Esophagus squamous epithelium (tissue), 5 donors: ENCODE results near the gene DYNC1I1. TPM values are rescaled to one million over a fixed set of nuclear protein-coding genes. Genes with fewer than 3 reads are reported as not detected.

Experiments
- DNase-seq: peaks from one replicate; lab custom pipeline; 2025; lab: John Stamatoyannopoulos, UW
- H3K27ac ChIP-seq, 4 donors: fragments of 200-600 bp; sonication (generic); one replicate each; pipeline ENCODE4 v1.5.1; 2016 to 2019; ENCODE audit warnings: mild to moderate bottlenecking in 1 of 4
- H3K27me3 ChIP-seq, 4 donors: fragments of 200-600 bp; sonication (generic); 1 replicate in 3 of 4; 2 replicates in 1 of 4; pipeline versions ENCODE4 v1.5.1 to v1.6.0; 2017 to 2021; ENCODE audit warnings: antibody characterized with exemption in 1 of 4
- H3K36me3 ChIP-seq, 3 donors: fragments of 200-600 bp; sonication (generic); one replicate each; pipeline ENCODE4 v1.5.1; 2016 to 2019
- H3K4me1 ChIP-seq, 3 donors: fragments of 200-600 bp; sonication (generic); one replicate each; pipeline ENCODE4 v1.5.1; 2017 to 2019
- H3K4me3 ChIP-seq, 4 donors: fragments of 200-600 bp; sonication (generic); 1 replicate in 3 of 4; 2 replicates in 1 of 4; pipeline ENCODE4 v1.5.1; 2016 to 2019; ENCODE audit warnings: mild to moderate bottlenecking in 2 of 4, moderate library complexity in 1 of 4
- H3K9me3 ChIP-seq, 3 donors: fragments of 200-600 bp; sonication (generic); one replicate each; pipeline ENCODE4 v1.5.1; 2016 to 2019
- POLR2A ChIP-seq, 4 donors: fragments of 450-650 bp; IDR thresholded peaks; one replicate each; pipeline ENCODE4 v1.6.1; 2017; ENCODE audit warnings: antibody characterized with exemption in 4 of 4, mild to moderate bottlenecking in 4 of 4, moderate library complexity in 3 of 4
- WGBS, 2 donors: methylation state at CpG; one replicate each; pipeline ENCODE4 v1.1.5; 2018; 5-methylcytosine and 5-hydroxymethylcytosine counted together
- intact Hi-C: fragments of 100-400 bp; cut with DNase I; formaldehyde crosslinking; loops from one replicate; pipeline ENCODE4 v1.15.0; 2022
- total RNA-seq, 4 donors: library from RNA; depleted of rRNA; stranded (reverse); fragments of >200 nt; gene quantifications; one replicate each; pipeline ENCODE4 v1.1.0, GENCODE V29; 2016
- TF ChIP-seq, protein P1 (sequence below), 6 experiments: fragments of 450-650 bp in 4 of 6; fragments of 200-600 bp in 2 of 6; sonication (generic) in 2 of 6; IDR thresholded peaks; one replicate each; pipeline ENCODE4 v1.5.1; 2016 to 2019; ENCODE audit warnings: antibody characterized with exemption in 6 of 6, mild to moderate bottlenecking in 4 of 6, moderate library complexity in 4 of 6
- donor health status: DM: yes; HTN: yes; CAD: no.

Gene DYNC1I1
- total RNA-seq, 4 donors from 2014 or later: 2.0 to 8.0 (median 2.4) TPM

DNA sequence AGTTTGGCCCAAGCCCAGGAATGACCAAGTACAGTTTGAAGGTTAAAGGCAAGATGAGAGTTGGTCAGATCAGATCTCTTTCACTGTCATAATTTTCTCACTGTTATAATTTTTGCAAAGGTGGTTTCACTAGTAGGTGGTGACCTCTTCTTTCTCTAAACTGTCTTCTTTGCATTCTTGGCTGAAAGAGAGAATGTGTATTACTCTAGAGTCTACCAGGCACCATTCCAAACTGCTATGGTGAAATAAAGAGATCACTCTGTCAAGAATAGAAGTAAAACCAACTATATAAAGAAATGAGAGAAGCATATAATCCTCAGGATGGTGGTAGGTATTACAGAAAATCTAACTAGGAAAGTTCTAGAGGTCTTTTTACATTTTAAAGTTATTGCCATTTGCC is 72.7 kb downstream of the DYNC1I1 start:
- H3K4me3 ChIP-seq: no peak overlapping the region
- no peaks in the 10 kb centered on the region for H3K27me3 ChIP-seq
- no peak overlapping the region for H3K27ac ChIP-seq
- H3K4me1 ChIP-seq: no peaks in the 10 kb centered on the region
- intact Hi-C loops: no loop called here
- DNase-seq: no peak
- no peaks in the 10 kb centered on the region for H3K9me3 ChIP-seq
- no peak for TF ChIP-seq POLR2A (IDR thresholded peaks at IDR 0.05)
- TF ChIP-seq, protein P1, sequence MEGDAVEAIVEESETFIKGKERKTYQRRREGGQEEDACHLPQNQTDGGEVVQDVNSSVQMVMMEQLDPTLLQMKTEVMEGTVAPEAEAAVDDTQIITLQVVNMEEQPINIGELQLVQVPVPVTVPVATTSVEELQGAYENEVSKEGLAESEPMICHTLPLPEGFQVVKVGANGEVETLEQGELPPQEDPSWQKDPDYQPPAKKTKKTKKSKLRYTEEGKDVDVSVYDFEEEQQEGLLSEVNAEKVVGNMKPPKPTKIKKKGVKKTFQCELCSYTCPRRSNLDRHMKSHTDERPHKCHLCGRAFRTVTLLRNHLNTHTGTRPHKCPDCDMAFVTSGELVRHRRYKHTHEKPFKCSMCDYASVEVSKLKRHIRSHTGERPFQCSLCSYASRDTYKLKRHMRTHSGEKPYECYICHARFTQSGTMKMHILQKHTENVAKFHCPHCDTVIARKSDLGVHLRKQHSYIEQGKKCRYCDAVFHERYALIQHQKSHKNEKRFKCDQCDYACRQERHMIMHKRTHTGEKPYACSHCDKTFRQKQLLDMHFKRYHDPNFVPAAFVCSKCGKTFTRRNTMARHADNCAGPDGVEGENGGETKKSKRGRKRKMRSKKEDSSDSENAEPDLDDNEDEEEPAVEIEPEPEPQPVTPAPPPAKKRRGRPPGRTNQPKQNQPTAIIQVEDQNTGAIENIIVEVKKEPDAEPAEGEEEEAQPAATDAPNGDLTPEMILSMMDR (IDR thresholded peaks at IDR 0.05): no peak
- no peaks in the 10 kb centered on the region for H3K36me3 ChIP-seq

DNA sequence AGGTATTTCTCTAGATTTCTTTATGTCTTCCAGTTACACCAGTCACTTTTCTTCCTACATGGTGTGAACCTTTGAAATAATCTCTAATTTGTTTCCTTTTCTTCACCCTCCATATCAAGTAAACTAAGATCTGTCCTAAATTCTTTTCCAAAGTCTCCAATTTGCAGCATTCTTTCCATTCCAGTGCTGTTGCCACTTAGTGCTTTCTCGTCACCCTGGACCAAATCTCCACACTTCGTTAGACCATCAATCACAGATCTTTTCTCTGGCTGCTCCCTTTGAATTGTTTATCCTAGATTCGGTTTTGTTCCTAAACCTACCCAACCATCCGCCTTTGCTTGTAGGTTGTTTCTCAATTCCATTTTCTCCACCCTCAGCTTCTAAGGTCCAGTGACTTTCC is 74.7 kb downstream of the DYNC1I1 start:
- Histone ChIP-seq H3K4me3 (no peak overlapping the region), H3K36me3 (no peaks in the 10 kb centered on the region), H3K27me3 (no peaks in the 10 kb centered on the region), H3K27ac (no peak overlapping the region), H3K9me3 (no peaks in the 10 kb centered on the region), H3K4me1 (no peaks in the 10 kb centered on the region)
- TF ChIP-seq, protein P1 (IDR thresholded peaks at IDR 0.05): no peak
- TF ChIP-seq POLR2A (IDR thresholded peaks at IDR 0.05): no peak
- intact Hi-C loops: no loop called here
- no peak for DNase-seq
- 40 to 51% methylated on average over 4 of the region's 4 CpGs for WGBS, 2 donors

DNA sequence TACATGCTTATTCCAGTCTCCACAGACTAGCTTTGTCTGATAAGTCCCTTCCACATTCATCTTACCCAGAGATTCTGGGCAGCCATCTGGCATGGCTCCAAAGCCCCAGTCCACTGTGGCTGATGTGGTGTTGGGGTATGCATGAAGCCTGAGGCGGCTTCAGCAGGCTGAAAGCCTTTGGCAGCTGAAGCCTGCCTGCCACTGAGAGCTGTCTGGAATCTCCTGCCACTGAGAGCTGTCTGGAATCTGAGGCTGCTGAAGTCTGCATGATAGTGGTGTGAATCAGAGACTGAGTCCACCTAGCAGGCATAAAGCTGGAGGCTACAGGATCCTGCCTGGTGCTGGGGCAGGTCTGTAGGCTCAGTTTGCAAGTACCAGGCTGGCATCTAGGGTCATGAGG is 87.1 kb downstream of the DYNC1I1 start:
- Histone ChIP-seq H3K36me3 (no peaks in the 10 kb centered on the region), H3K4me1 (no peaks in the 10 kb centered on the region), H3K27ac (no peak overlapping the region), H3K4me3 (no peak overlapping the region), H3K9me3 (no peaks in the 10 kb centered on the region), H3K27me3 (no peaks in the 10 kb centered on the region)
- intact Hi-C loops: no loop called here
- TF ChIP-seq, protein P1 (IDR thresholded peaks at IDR 0.05): no peak
- no peak for TF ChIP-seq POLR2A (IDR thresholded peaks at IDR 0.05)
- no peak for DNase-seq
- 17% methylated on average over 1 of the region's 1 CpG; no CpG with 5 or more reads in 1 of the 2 donors for WGBS, 2 donors

DNA sequence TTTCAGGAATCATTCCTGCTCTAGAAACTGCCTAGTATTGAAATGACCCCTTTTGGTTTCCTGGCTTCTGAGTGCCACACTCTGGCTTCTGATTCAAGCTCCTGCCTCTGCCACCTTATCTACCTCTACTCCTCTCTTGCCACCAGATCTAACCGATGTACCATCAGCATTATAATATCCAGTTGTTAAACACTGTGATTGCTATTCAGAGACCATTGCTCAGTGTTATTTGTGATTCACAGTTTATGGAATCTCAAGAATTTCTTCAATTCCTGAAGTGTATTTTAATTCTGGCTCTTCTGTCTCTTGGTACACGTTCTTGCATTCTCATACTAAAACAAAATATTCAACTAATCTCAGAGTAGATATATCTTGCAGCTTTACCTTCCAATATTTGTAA is 88.7 kb downstream of the DYNC1I1 start:
- 59 to 67% methylated on average over 2 of the region's 2 CpGs for WGBS, 2 donors
- intact Hi-C loops: no loop called here
- H3K4me1 ChIP-seq: no peaks in the 10 kb centered on the region
- no peaks in the 10 kb centered on the region for H3K9me3 ChIP-seq
- no peaks in the 10 kb centered on the region for H3K27me3 ChIP-seq
- H3K36me3 ChIP-seq: no peaks in the 10 kb centered on the region
- H3K27ac ChIP-seq: no peak overlapping the region
- DNase-seq: no peak
- no peak overlapping the region for H3K4me3 ChIP-seq
- no peak for TF ChIP-seq POLR2A (IDR thresholded peaks at IDR 0.05)
- TF ChIP-seq, protein P1 (IDR thresholded peaks at IDR 0.05): no peak

DNA sequence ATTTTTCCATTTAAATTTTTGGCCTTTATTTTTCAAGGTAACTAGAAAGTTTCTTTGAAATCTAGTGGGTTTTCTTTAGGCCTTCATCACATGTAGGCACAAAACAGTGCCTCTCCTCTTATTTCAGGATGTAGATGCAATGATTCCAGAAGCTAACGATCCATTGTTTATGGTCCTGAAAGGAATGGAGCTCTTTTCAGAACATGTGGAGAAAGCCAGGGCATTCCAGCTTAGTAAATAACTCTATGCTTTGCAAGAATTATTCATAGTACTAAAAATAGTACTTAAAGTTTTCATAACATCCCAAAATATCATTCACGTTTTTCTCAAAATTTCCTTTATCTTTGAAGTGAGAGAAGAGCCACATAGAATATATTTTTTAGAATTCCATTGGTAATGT is 91.3 kb downstream of the DYNC1I1 start:
- H3K36me3 ChIP-seq: no peaks in the 10 kb centered on the region
- no peak overlapping the region for H3K4me3 ChIP-seq
- no peaks in the 10 kb centered on the region for H3K27me3 ChIP-seq
- WGBS, 2 donors: 35 to 49% methylated on average over 2 of the region's 2 CpGs
- no peaks in the 10 kb centered on the region for H3K4me1 ChIP-seq
- TF ChIP-seq, protein P1 (IDR thresholded peaks at IDR 0.05): no peak
- TF ChIP-seq POLR2A (IDR thresholded peaks at IDR 0.05): no peak
- DNase-seq: no peak
- intact Hi-C loops: no loop called here
- H3K9me3 ChIP-seq: no peaks in the 10 kb centered on the region
- H3K27ac ChIP-seq: no peak overlapping the region
